Ovary (tissue), 9 donors: ENCODE measurements around the gene LRMDA. TPM values are rescaled to one million over a fixed set of nuclear protein-coding genes. Genes with fewer than 3 reads are reported as not detected.

Experiments used
- DNase-seq, 5 donors: peaks; one replicate each; pipeline ENCODE4 v3.0.0-alpha.2; 2019 to 2020
- H3K27ac ChIP-seq, 2 donors: fragments of 200-600 bp; one replicate each; pipeline versions ENCODE4 v1.5.1 to v1.8.0; 2019 to 2022
- H3K27me3 ChIP-seq: fragments of 200-600 bp; one replicate; pipeline ENCODE4 v1.8.0; 2022
- H3K36me3 ChIP-seq: fragments of 200-600 bp; sonication (generic); one replicate; pipeline ENCODE4 v1.5.1; 2019
- H3K4me1 ChIP-seq: one replicate; pipeline ENCODE4 v1.8.1; 2013; ENCODE audit warnings: mild to moderate bottlenecking, moderate library complexity; ENCODE audit not compliant: insufficient read depth
- H3K4me3 ChIP-seq: fragments of 200-600 bp; sonication (generic); one replicate; pipeline ENCODE4 v1.5.1; 2017
- H3K9me3 ChIP-seq, 2 donors: fragments of 200-600 bp in 1 of 2; sonication (generic) in 1 of 2; one replicate each; pipeline versions ENCODE4 v1.5.1 to v1.8.1; 2013 to 2019; ENCODE audit warnings: mild to moderate bottlenecking in 1 of 2, moderate library complexity in 1 of 2
- CTCF ChIP-seq, 3 donors: fragments of 450-650 bp in 2 of 3; fragments of 200-600 bp in 1 of 3; IDR thresholded peaks; one replicate each; pipeline versions ENCODE4 v1.5.1 to v1.8.0; 2016 to 2022; ENCODE audit warnings: antibody characterized with exemption in 3 of 3, mild to moderate bottlenecking in 1 of 3
- EP300 ChIP-seq: sonication (generic); formaldehyde crosslinking; IDR thresholded peaks from one replicate; pipeline ENCODE4 v1.6.1; 2017; ENCODE audit warnings: antibody characterized with exemption
- POLR2A ChIP-seq: fragments of 450-650 bp; IDR thresholded peaks from one replicate; pipeline ENCODE4 v1.6.1; 2017; ENCODE audit warnings: antibody characterized with exemption, mild to moderate bottlenecking, moderate library complexity
- WGBS, 3 donors: extraction: QIAGEN DNeasy Blood & Tissue Kit in 1 of 3; methylation state at CpG; one replicate each; pipeline versions ENCODE4 v1.1.5 to v1.1.7; 2013 to 2017; 5-methylcytosine and 5-hydroxymethylcytosine counted together
- intact Hi-C, 4 donors: fragments of 100-400 bp; cut with DNase I; formaldehyde crosslinking; loops; one replicate each; pipeline versions ENCODE4 v1.11.0 to v1.15.1; 2022 to 2023
- polyA plus RNA-seq, 2 donors: library from polyadenylated mRNA; stranded (reverse); fragments of 200-250 nt in 1 of 2; fragments of 350-450 nt in 1 of 2; fragmentation: Illumina TruSeq in 1 of 2; extraction: RNeasy Lipid Tissue Mini Kit (QIAGEN cat#74804) in 1 of 2; gene quantifications; one replicate each; pipeline ENCODE4 v1.2.3, GENCODE V29; 2013 to 2014
- total RNA-seq, 7 donors: library from RNA; depleted of rRNA in 2 of 7; stranded (reverse); fragments of >200 nt in 2 of 7; fragmentation: NEBNext Ultra II Directional in 3 of 7; extraction: Animal tissue kit (Norgen Biotek cat#: 25700) in 3 of 7; gene quantifications; one replicate each; pipeline versions ENCODE4 v1.1.0 to v1.2.4, GENCODE V29; 2016 to 2023
- donor health status: DM: no; HTN: no; CAD: no; lungs with moderate emphysema.
- donor health status: DM: no; HTN: no; CAD: no.
- donor health status: Bipolar disorder and iron deficiency.
- donor health status: DM: yes; HTN: yes; CAD: no.
- donor health status: DM: no; HTN: no; CAD: no.
- donor health status: DM: yes; HTN: yes; CAD: no.

The LRMDA gene
- total and polyA plus RNA-seq, 9 donors: 14.8 to 30.7 (median 22.9) TPM

- peaks cover 5% of the 10 kb centered on the region for H3K4me1 ChIP-seq
- peak overlapping the region in 1 of 2 donors; percentile 53 for H3K27ac ChIP-seq
- no peak overlapping the region for H3K4me3 ChIP-seq
- TF ChIP-seq CTCF (IDR thresholded peaks at IDR 0.05): no peak
- TF ChIP-seq POLR2A: no peak
- intact Hi-C loops: loop anchor here in 2 of 4 donors (5.0 to 10.0 kb wide), 2 partner anchors 274 to 907 kb away; partner anchors contain the start of gene ZNF503 (in 1 of the 2)
- no peaks in the 10 kb centered on the region for H3K27me3 ChIP-seq
- DNase-seq: no peak
- no peaks in the 10 kb centered on the region for H3K36me3 ChIP-seq
- WGBS, 3 donors: 54 to 72% (median 66%) methylated on average over 7 of the region's 7 CpGs
- no peaks in the 10 kb centered on the region for H3K9me3 ChIP-seq
Measured at GRCh38 chr10:76309070-76309469, 877.6 kb downstream of the LRMDA start.

- 35 to 45% (median 37%) methylated on average over 7 of the region's 7 CpGs for WGBS, 3 donors
- peaks cover 5% of the 10 kb centered on the region for H3K4me1 ChIP-seq
- no peak for TF ChIP-seq CTCF (IDR thresholded peaks at IDR 0.05)
- no peak for TF ChIP-seq POLR2A
- no peak for TF ChIP-seq EP300
- peak overlapping the region in 1 of 2 donors; percentile 53 for H3K27ac ChIP-seq
- DNase-seq: no peak
- no peak overlapping the region for H3K4me3 ChIP-seq
- H3K27me3 ChIP-seq: no peaks in the 10 kb centered on the region
- H3K36me3 ChIP-seq: no peaks in the 10 kb centered on the region
- no peaks in the 10 kb centered on the region for H3K9me3 ChIP-seq
- intact Hi-C loops: loop anchor here in 2 of 4 donors (5.0 to 10.0 kb wide), 2 partner anchors 275 to 908 kb away; partner anchors contain the start of gene ZNF503 (in 1 of the 2)
Measured at GRCh38 chr10:76309741-76310587, 878.5 kb downstream of the LRMDA start.

GRCh38 chr10:76310588-76311080 is 879.2 kb downstream of the LRMDA start:
- intact Hi-C loops: no loop called here
- Histone ChIP-seq H3K4me3 (no peak overlapping the region), H3K9me3 (no peaks in the 10 kb centered on the region), H3K36me3 (no peaks in the 10 kb centered on the region), H3K4me1 (peaks cover 5% of the 10 kb centered on the region), H3K27ac (peak overlapping the region in 1 of 2 donors; percentile 53), H3K27me3 (no peaks in the 10 kb centered on the region)
- no peak for DNase-seq
- TF ChIP-seq POLR2A (no peak), CTCF (IDR thresholded peaks at IDR 0.05) (no peak), EP300 (no peak)
- 7 to 11% (median 10%) methylated on average over 1 of the region's 1 CpG for WGBS, 3 donors

- Histone ChIP-seq H3K27ac (peak overlapping the region in 1 of 2 donors; percentile 34), H3K4me1 (peaks cover 5% of the 10 kb centered on the region), H3K4me3 (no peak overlapping the region), H3K27me3 (no peaks in the 10 kb centered on the region), H3K9me3 (no peaks in the 10 kb centered on the region), H3K36me3 (no peaks in the 10 kb centered on the region)
- WGBS, 3 donors: 26 to 38% (median 34%) methylated on average over 4 of the region's 4 CpGs
- no peak for DNase-seq
- TF ChIP-seq CTCF (IDR thresholded peaks at IDR 0.05) (no peak), POLR2A (no peak), EP300 (no peak)
- intact Hi-C loops: no loop called here
Measured at GRCh38 chr10:76311752-76312636, 880.6 kb downstream of the LRMDA start.
